Measurements from ENCODE around the gene CREB1.

Gene CREB1

GRCh38 chr2:207599636-207600035, 69.9 kb downstream of the CREB1 start:
- H3K4me3 ChIP-seq (ENCODE audit: low read length): no peak overlapping the region
- H3K27me3 ChIP-seq (ENCODE audit: control insufficient read depth, insufficient read depth, low read length): no peaks in the 10 kb centered on the region
- H3K4me2 ChIP-seq (ENCODE audit: low read length): no peak overlapping the region
- H3K36me3 ChIP-seq (ENCODE audit: insufficient read depth, low read length): peaks cover 25% of the 10 kb centered on the region
- H3K9me3 ChIP-seq (replicated peaks; ENCODE audit: low read length): no peaks in the 10 kb centered on the region
- no peak overlapping the region for H3K9ac ChIP-seq (ENCODE audit: low read depth, low read length)
- H3K4me1 ChIP-seq (ENCODE audit: control insufficient read depth, insufficient read depth, low read length): no peaks in the 10 kb centered on the region

- H3K4me2 ChIP-seq (ENCODE audit: low read length): no peak overlapping the region
- no peaks in the 10 kb centered on the region for H3K9me3 ChIP-seq (replicated peaks; ENCODE audit: low read length)
- no peak overlapping the region for H3K9ac ChIP-seq (ENCODE audit: low read depth, low read length)
- peaks cover 25% of the 10 kb centered on the region for H3K36me3 ChIP-seq (ENCODE audit: insufficient read depth, low read length)
- no peaks in the 10 kb centered on the region for H3K4me1 ChIP-seq (ENCODE audit: control insufficient read depth, insufficient read depth, low read length)
- no peaks in the 10 kb centered on the region for H3K27me3 ChIP-seq (ENCODE audit: control insufficient read depth, insufficient read depth, low read length)
- no peak overlapping the region for H3K4me3 ChIP-seq (ENCODE audit: low read length)
These were observed 70.5 kb downstream of the CREB1 start for GRCh38 chr2:207600231-207600630.

GRCh38 chr2:207601774-207602173, 72.0 kb downstream of the CREB1 start:
- Histone ChIP-seq H3K9me3 (replicated peaks; ENCODE audit: low read length) (no peaks in the 10 kb centered on the region), H3K4me3 (ENCODE audit: low read length) (no peak overlapping the region), H3K4me1 (ENCODE audit: control insufficient read depth, insufficient read depth, low read length) (no peaks in the 10 kb centered on the region), H3K4me2 (ENCODE audit: low read length) (no peak overlapping the region), H3K36me3 (ENCODE audit: insufficient read depth, low read length) (peaks cover 15% of the 10 kb centered on the region), H3K27me3 (ENCODE audit: control insufficient read depth, insufficient read depth, low read length) (no peaks in the 10 kb centered on the region), H3K9ac (ENCODE audit: low read depth, low read length) (no peak overlapping the region)

GRCh38 chr2:207603486-207603885, 73.7 kb downstream of the CREB1 start:
- no peak overlapping the region for H3K4me3 ChIP-seq (ENCODE audit: low read length)
- no peaks in the 10 kb centered on the region for H3K4me1 ChIP-seq (ENCODE audit: control insufficient read depth, insufficient read depth, low read length)
- H3K9me3 ChIP-seq (replicated peaks; ENCODE audit: low read length): no peaks in the 10 kb centered on the region
- H3K9ac ChIP-seq (ENCODE audit: low read depth, low read length): no peak overlapping the region
- no peak overlapping the region for H3K4me2 ChIP-seq (ENCODE audit: low read length)
- no peaks in the 10 kb centered on the region for H3K27me3 ChIP-seq (ENCODE audit: control insufficient read depth, insufficient read depth, low read length)
- H3K36me3 ChIP-seq (ENCODE audit: insufficient read depth, low read length): peaks cover 7% of the 10 kb centered on the region

GRCh38 chr2:207606399-207606798, 76.6 kb downstream of the CREB1 start:
- no peak overlapping the region for H3K4me2 ChIP-seq (ENCODE audit: low read length)
- H3K4me3 ChIP-seq (ENCODE audit: low read length): no peak overlapping the region
- H3K36me3 ChIP-seq (ENCODE audit: insufficient read depth, low read length): peaks cover 7% of the 10 kb centered on the region
- no peaks in the 10 kb centered on the region for H3K9me3 ChIP-seq (replicated peaks; ENCODE audit: low read length)
- no peaks in the 10 kb centered on the region for H3K4me1 ChIP-seq (ENCODE audit: control insufficient read depth, insufficient read depth, low read length)
- no peak overlapping the region for H3K9ac ChIP-seq (ENCODE audit: low read depth, low read length)
- H3K27me3 ChIP-seq (ENCODE audit: control insufficient read depth, insufficient read depth, low read length): no peaks in the 10 kb centered on the region

GRCh38 chr2:207606829-207607228, 77.1 kb downstream of the CREB1 start:
- no peak overlapping the region for H3K4me3 ChIP-seq (ENCODE audit: low read length)
- H3K9ac ChIP-seq (ENCODE audit: low read depth, low read length): no peak overlapping the region
- H3K27me3 ChIP-seq (ENCODE audit: control insufficient read depth, insufficient read depth, low read length): no peaks in the 10 kb centered on the region
- no peaks in the 10 kb centered on the region for H3K4me1 ChIP-seq (ENCODE audit: control insufficient read depth, insufficient read depth, low read length)
- no peaks in the 10 kb centered on the region for H3K9me3 ChIP-seq (replicated peaks; ENCODE audit: low read length)
- no peak overlapping the region for H3K4me2 ChIP-seq (ENCODE audit: low read length)
- H3K36me3 ChIP-seq (ENCODE audit: insufficient read depth, low read length): peaks cover 7% of the 10 kb centered on the region

GRCh38 chr2:207612714-207613113, 83.0 kb downstream of the CREB1 start:
- Histone ChIP-seq H3K4me3 (ENCODE audit: low read length) (no peak overlapping the region), H3K9ac (ENCODE audit: low read depth, low read length) (no peak overlapping the region), H3K36me3 (ENCODE audit: insufficient read depth, low read length) (peaks cover 3% of the 10 kb centered on the region), H3K4me2 (ENCODE audit: low read length) (no peak overlapping the region), H3K9me3 (replicated peaks; ENCODE audit: low read length) (no peaks in the 10 kb centered on the region), H3K4me1 (ENCODE audit: control insufficient read depth, insufficient read depth, low read length) (peaks cover 19% of the 10 kb centered on the region), H3K27me3 (ENCODE audit: control insufficient read depth, insufficient read depth, low read length) (no peaks in the 10 kb centered on the region)

- Histone ChIP-seq H3K36me3 (ENCODE audit: insufficient read depth, low read length) (peaks cover 3% of the 10 kb centered on the region), H3K9me3 (replicated peaks; ENCODE audit: low read length) (no peaks in the 10 kb centered on the region), H3K9ac (ENCODE audit: low read depth, low read length) (no peak overlapping the region), H3K4me3 (ENCODE audit: low read length) (no peak overlapping the region), H3K4me2 (ENCODE audit: low read length) (no peak overlapping the region), H3K27me3 (ENCODE audit: control insufficient read depth, insufficient read depth, low read length) (no peaks in the 10 kb centered on the region), H3K4me1 (ENCODE audit: control insufficient read depth, insufficient read depth, low read length) (peaks cover 23% of the 10 kb centered on the region)
These were observed 85.1 kb downstream of the CREB1 start for GRCh38 chr2:207614824-207615223.

GRCh38 chr2:207616185-207616584, 86.4 kb downstream of the CREB1 start:
- peaks cover 9% of the 10 kb centered on the region for H3K36me3 ChIP-seq (ENCODE audit: insufficient read depth, low read length)
- H3K9me3 ChIP-seq (replicated peaks; ENCODE audit: low read length): no peaks in the 10 kb centered on the region
- no peak overlapping the region for H3K4me2 ChIP-seq (ENCODE audit: low read length)
- peak overlapping the region; percentile 61 for H3K9ac ChIP-seq (ENCODE audit: low read depth, low read length)
- H3K27me3 ChIP-seq (ENCODE audit: control insufficient read depth, insufficient read depth, low read length): no peaks in the 10 kb centered on the region
- no peak overlapping the region for H3K4me3 ChIP-seq (ENCODE audit: low read length)
- H3K4me1 ChIP-seq (ENCODE audit: control insufficient read depth, insufficient read depth, low read length): peaks cover 23% of the 10 kb centered on the region

GRCh38 chr2:207617011-207617671, 87.4 kb downstream of the CREB1 start:
- Histone ChIP-seq H3K36me3 (ENCODE audit: insufficient read depth, low read length) (peaks cover 9% of the 10 kb centered on the region), H3K9ac (ENCODE audit: low read depth, low read length) (peak overlapping the region; percentile 61), H3K4me2 (ENCODE audit: low read length) (peak overlapping the region; percentile 60)

GRCh38 chr2:207619764-207620203, 90.0 kb downstream of the CREB1 start:
- Histone ChIP-seq H3K4me1 (ENCODE audit: control insufficient read depth, insufficient read depth, low read length) (peaks cover 23% of the 10 kb centered on the region), H3K9me3 (replicated peaks; ENCODE audit: low read length) (no peaks in the 10 kb centered on the region), H3K36me3 (ENCODE audit: insufficient read depth, low read length) (peaks cover 6% of the 10 kb centered on the region), H3K9ac (ENCODE audit: low read depth, low read length) (no peak overlapping the region), H3K4me2 (ENCODE audit: low read length) (no peak overlapping the region), H3K4me3 (ENCODE audit: low read length) (no peak overlapping the region), H3K27me3 (ENCODE audit: control insufficient read depth, insufficient read depth, low read length) (no peaks in the 10 kb centered on the region)

More at GRCh38 chr2:207617011-207617671, 87.4 kb downstream of the CREB1 start:
- no peaks in the 10 kb centered on the region for H3K9me3 ChIP-seq (replicated peaks; ENCODE audit: low read length)
- peak overlapping the region; percentile 15 for H3K4me3 ChIP-seq (ENCODE audit: low read length)
- no peaks in the 10 kb centered on the region for H3K27me3 ChIP-seq (ENCODE audit: control insufficient read depth, insufficient read depth, low read length)
- peaks cover 23% of the 10 kb centered on the region for H3K4me1 ChIP-seq (ENCODE audit: control insufficient read depth, insufficient read depth, low read length)

- Histone ChIP-seq H3K4me3 (ENCODE audit: low read length) (no peak overlapping the region), H3K9me3 (replicated peaks; ENCODE audit: low read length) (no peaks in the 10 kb centered on the region), H3K27me3 (ENCODE audit: control insufficient read depth, insufficient read depth, low read length) (no peaks in the 10 kb centered on the region), H3K4me2 (ENCODE audit: low read length) (no peak overlapping the region), H3K9ac (ENCODE audit: low read depth, low read length) (no peak overlapping the region), H3K4me1 (ENCODE audit: control insufficient read depth, insufficient read depth, low read length) (peaks cover 22% of the 10 kb centered on the region), H3K36me3 (ENCODE audit: insufficient read depth, low read length) (peaks cover 6% of the 10 kb centered on the region)
These were observed 91.8 kb downstream of the CREB1 start for GRCh38 chr2:207621501-207622039.

Data from skeletal muscle satellite cell (primary cell).